Tongue (tissue), 3 donors: ENCODE results near the gene EPC2. TPM values are rescaled to one million over a fixed set of nuclear protein-coding genes. Genes with fewer than 3 reads are reported as not detected.

ENCODE experiments used
- DNase-seq: peaks from one replicate; pipeline ENCODE4 v3.0.0-alpha.2; 2015
- small RNA-seq: library from RNA; depleted of rRNA; stranded (forward); fragments of <200 nt; gene quantifications from one replicate; pipeline ENCODE3, GENCODE V24; 2014; ENCODE audit warnings: low replicate concordance
- total RNA-seq: library from RNA; depleted of rRNA; stranded (reverse); fragments of >200 nt; gene quantifications from one replicate; pipeline ENCODE4 v1.2.3, GENCODE V29; 2014

The EPC2 gene
- total RNA-seq, 1 donor from 2014 or later: 45.2 TPM

DNA sequence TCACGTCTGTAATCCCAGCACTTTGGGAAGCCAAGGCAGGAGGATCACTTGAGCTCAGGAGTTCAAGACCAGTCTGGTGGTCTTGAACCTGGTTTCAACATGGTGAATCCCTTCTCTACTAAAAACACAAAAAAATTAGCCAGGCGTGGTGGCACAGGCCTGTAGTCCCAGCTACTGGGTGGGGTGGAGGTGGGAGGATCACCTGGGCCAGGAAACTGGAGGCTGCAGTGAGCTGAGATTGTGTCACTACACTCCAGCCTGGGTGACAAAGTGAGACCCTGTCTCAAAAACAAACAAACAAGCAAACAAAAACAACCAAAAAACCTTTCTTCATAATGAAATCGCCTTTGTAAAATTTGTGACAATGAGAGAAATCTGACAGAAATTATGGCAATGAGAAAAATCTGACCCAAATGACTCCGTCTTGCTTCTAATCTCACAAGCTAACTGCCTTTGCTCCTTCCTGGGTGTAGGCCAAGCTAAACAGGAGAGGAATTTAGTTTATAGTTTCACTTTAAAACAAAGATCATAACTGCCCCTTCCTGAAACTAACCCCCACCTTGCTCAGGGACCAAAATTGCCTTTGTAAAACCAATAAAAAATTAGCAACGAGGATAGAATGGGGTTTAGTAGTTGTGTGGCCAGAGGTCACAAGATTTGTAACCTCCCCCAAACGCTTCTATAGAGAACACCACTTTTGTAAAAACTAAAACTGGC is 169.8 kb downstream of the EPC2 start:
- no peak for DNase-seq

DNA sequence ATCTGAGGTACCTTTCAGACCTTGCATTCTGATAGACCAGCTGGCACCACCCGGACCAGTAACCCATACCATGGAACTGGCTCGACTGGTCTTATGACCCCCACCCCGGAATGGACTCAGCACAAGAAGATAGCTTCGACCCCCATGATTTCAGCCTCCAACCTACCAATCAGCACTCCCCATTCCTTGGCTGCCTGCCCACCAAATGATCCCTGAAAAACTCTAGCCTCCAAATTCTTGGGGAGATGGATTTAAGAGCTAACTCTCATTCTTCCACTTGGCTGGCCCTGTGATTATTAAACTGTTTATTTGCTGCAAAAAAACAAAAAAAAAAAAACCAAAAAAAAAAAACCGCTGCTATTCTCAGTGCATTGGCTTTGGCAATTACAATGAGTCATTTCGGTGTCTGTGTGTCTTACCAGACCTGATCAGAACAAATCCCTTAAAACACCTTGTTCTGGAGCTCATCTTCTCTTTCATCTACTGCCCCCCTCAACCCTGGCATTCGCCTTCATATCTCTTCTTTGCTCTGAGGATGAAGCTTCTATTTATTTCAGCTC is 170.4 kb downstream of the EPC2 start:
- no peak for DNase-seq

DNA sequence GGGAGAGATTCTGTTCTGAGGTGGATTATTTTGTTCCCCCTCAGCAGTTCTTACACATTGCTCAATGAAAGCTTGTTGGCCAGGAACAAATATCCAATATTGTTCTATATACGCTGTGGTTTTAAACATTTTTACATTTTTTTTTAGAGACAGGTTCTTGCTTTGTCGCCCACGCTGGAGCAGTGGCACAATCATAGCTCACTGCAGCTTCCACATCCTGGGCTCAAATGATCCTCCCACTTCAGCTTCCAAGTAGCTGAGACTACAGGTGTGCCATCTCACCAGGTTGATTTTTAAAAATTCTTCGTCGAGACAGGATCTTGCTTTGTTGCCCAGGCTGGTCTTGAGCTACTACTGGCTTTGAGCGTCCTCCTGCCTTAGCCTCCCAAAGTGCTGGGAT is 171.6 kb downstream of the EPC2 start:
- DNase-seq: no peak

DNA sequence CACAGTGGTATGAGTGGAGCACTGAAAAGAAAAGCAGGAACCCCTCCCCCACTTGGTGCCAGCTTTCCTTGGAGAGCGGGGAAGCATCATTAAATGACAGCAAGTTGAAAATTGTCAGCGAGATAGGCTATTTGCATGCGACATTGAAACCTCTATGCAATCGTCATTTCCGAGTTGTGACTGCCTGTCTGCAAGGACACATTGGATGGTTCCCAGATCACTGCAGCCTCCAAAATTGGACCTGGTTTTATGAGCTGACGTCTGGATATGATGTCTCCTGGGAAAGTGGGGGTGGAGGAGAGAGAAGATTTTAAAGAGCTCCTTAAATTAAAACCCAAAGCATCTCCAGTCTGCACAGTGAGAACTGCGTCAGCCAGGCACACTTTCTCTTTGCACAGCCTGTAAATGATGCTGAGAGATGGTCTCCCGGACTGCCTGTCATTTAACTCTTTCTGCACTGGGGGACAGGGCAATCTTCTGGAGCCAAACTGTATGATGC is 172.7 kb downstream of the EPC2 start:
- DNase-seq: peak; percentile 53

DNA sequence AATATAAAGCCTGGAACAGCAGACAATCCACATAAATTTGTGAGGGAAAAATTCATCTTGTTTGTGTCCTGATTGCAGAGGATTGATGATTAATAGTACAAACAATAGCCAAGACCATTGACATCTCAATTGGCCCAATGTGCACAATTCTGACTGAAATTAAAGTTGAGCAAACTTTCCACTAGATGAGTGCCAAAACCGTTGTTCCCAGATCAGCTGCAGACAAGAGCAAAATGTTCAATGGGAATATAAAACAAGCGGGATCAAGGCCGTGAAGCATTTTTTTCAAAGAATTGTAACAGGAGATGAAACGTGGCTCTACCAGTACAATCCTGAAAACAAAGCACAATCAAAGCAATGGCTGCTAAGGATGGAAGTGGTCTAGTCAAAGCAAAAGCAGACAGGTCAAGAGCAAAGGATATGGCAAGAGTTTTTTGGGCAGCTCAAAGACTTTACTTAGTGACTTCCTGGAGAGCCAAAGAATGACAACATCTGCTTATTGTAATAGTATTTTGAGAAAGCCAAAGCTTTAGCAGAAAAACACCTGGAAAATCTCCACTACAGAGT is 174.6 kb downstream of the EPC2 start:
- DNase-seq: peak; percentile 57

DNA sequence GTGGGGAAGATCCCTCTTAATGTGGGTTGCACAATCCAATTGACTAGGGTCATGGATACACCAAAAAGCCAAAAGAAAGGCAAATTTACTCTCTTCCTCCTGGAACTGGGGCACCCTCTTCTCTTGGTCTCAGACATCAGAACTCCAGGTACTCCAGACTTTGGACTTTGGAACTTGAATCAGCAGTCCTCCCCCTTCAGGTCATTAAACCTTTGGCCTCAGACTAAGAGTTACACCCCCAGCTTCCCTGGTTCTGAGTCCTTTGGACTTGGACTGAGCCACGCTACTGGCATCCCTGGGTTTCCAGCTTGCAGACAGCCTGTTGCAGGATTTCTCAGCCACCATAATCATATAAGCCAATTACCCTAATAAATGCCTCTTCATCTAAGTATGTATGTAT is 179.6 kb downstream of the EPC2 start:
- no peak for DNase-seq

DNA sequence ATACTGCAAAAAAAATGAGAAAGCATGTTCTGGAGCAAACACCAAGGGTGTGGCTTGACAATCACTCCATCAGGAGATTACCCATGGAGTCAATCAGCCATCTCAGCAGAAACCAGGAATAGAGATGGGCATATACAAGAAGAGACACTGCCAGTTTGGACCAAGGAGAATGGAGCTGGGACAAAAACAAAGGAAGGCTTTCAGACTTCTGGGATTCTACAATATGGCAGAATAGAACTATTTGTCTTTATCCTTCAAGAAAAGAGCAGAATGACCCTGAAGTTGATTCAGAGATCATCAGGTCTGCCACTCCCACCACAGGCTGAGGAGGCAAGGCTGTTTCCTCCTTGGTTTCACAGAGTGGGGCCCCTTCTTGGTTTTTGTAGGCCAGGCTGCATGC is 182.2 kb downstream of the EPC2 start:
- no peak for DNase-seq

DNA sequence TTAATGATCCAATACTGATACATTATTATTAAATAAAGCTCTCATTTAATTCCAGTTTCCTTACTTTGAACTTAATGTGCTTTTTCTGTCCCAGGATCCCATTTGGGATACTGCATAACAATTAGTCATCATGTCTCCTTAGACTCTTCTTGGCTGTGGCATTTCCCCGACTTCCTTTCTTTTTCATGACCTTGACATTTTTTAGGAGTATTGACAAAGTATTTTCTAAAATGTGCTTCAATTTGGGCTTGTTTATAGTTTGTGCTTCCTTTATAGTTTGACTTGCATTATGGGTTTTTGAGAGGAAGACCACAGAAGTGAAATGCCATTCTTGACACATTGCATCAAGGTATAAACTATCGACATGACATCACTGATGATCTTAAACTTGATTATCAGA is 184.4 kb downstream of the EPC2 start:
- DNase-seq: no peak

DNA sequence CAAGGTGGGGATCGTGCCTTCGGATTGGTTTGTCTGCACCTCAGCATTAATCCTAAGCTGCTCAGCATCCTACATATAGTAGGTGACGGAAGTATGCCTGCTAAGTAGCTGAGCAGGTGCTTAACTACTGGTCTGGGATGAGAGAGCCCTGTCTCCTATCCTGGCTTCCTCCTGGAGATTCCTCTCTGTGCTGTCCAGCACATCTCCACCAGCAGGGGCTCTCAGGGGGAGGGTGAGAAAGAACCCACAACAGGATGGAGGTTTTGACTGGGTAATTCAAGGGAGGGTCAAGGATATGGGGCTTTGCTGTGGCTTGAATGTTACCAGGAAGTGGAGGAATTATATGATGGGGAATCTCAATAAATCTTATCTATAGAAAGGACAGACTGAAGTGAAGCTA is 185.1 kb downstream of the EPC2 start:
- DNase-seq: no peak

DNA sequence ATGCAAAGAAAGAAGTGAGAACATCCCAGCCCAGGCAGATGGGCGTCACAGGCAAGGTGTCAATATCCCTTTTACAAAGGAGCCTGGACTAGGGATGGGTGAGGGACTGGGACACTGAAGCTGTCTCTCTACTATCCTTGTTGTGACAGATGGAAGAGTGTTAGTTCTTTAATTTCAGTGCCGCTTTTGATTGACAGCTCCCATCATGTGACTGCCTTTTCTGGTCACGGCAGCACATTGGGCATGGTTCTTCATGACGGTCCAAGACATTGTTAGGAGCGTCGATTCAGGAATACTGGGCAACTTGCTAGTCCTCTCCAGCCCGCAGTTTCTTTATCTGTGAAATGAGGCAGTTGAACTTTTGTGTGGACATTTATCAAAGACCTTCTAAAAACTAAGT is 188.1 kb downstream of the EPC2 start:
- no peak for DNase-seq

Small RNAs within 50 kb of the gene (small RNA-seq; reads per million reads assigned to genes)
- gene RNU2-9P: not detected
- not detected for gene RPS29P8

Other genes with a start within 250 kb of the EPC2 start
- gene KIF5C, start 230.5 kb downstream of the EPC2 start, total RNA-seq: 2.3 TPM